GM12892 (cell line): ENCODE measurements around the gene OR2V1.

Experiments used
- POLR2AphosphoS5 ChIP-seq: IDR thresholded peaks from 2 replicates; pipeline ENCODE4 v1.6.1; 2011; ENCODE audit warnings: low read depth, low read length, control low read depth
- TAF1 ChIP-seq: IDR thresholded peaks from 2 replicates; pipeline ENCODE4 v1.6.1; 2011; ENCODE audit warnings: low read depth, mild to moderate bottlenecking, control low read depth, low read length, borderline replicate concordance

DNA sequence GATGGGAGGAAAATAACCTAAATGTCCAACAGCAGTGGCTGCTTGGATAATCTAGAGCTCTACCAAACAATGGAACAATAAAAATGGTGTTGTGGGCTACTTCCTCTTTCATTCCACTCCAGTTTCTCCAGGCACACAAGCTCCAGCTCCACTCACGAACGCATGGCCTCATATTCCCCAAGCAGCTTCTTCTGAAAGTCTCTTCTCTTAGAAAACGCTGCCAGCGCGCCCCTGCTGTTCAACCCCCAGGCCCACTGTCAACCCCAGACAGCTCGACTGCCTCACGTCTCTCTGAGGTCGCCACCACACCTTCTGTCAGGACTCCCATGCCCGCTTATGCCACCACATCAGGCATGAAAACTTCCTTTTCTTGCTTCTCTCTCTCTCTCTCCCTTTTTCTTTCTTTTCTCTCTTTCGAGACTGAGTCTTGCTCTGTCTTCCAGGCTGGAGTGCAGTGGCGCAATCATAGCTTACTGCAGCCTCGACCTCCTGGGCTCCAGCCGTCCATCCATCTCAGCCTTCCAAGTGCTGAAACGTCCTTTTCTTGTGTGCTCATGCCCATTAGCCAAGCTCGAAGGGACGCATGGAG, 32.6 kb upstream of the OR2V1 start:
- TF ChIP-seq POLR2AphosphoS5 (no peak), TAF1 (no peak)
